COR-L47 (cell line): ENCODE measurements around the gene VPS8.

Experiments
- DNase-seq: peaks from one replicate; lab custom pipeline; 2025; lab: John Stamatoyannopoulos, UW

Gene VPS8

DNA sequence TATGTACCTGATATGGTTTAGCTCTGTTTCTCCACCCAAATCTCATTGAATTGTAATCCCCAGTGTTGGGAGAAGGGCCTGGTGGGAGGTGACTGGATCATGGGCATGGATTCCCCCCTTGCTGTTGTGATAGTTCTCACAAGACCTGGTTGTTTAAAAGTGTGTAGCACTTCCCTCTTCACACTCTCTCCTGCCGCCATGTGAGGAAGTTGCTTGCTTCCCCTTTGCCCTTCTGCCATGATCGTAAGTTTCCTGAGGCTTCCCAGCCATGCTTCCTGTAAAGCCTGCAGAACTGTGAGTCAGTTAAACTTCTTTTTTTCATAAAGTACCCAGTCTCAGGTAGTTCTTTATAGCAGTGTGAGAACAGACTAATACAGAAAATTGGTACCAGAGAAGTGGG is 247.8 kb downstream of the VPS8 start:
- DNase-seq: no peak

DNA sequence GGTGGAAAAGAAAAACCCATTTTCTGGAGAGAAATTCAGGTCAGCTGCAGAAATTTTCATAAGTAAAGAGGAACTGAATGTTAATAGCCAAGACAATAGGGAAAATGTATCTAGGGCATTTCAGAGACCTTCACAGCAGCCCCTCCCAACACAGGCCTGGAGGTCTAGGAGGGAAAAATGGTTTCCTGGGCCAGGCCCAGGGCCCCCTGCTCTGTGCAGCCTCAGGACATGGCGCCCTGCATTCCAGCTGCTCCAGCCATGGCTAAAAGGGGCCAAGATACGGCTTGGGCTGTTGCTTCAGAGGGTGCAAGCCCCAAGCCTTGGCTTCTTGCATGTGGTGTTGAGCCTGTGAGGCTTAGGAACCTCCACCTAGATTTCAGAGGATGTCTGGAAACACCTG is 248.7 kb downstream of the VPS8 start:
- DNase-seq: no peak

DNA sequence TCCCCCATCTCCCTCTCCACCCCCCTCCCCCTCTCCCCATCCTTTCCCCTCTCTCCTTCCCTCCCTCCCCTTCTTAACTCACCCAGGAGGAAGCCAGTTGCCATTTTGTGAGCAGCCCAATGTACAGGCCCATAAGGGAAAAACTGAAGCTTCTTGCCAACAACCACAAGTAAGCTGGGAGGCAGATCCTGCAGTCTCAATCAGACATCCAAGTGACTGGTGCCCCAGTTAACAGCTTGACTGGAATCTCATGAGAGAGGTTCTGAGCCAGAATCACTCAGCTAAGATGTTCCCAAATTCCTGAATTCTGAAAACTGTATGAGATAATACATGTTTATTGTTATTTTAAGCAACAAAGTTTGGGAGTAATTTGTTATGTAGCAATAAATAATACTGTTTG is 250.2 kb downstream of the VPS8 start:
- DNase-seq: no peak

DNA sequence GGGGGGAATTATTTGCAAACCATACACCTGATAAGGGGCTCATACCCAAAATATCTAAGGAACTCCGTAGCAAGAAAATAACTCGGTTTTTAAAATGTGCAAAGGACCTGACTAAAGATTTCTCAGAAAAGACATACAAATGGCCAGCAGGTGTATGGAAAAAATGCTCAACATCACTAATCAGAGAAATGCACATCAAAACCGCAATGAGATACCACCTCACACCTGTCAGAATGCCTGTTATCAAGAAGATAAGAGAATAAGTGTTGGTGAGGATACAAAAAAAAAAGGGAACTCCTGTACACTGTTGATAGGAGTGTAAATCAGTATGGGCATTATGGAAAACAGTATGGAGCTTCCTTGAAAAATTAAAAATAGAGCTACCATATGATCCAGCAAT is 251.5 kb downstream of the VPS8 start:
- no peak for DNase-seq

DNA sequence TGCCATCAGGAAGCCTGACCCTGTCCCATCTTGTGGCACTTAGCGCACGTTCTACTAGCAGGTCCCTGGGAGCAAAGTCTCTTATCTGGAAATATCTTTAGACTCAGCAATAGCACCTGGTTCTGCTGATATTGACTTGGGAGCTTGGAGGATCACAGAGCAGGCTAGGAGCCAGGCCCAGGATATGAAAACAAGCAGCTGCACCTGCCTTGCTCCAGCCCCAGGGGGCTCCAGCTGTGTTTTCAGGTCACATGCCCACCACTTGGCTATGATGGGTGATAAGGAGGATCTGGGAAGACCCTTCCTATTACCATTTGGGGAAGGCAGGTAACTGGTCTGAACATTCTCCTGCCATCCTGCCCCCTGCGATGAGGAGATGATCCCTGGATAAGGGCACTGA is 253.1 kb downstream of the VPS8 start:
- DNase-seq: no peak

DNA sequence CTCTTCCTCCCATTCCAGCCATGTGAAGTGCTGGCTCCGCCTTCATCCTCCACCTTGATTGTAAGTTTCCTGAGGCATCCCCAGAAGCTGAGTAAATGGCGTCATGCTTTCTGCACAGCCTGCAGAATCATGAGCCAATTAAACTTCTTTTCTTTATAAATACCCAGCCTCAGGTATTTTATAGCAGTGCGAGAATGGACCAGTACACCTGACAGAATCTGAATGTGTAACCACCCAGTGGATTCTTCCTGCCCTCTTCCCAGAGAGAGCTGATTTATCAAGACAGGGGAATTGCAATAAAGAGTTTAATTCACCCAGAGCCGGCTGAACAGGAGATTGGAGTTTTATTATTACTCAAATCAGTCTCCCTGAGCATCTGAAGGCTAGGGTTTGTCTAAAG is 254.3 kb downstream of the VPS8 start:
- DNase-seq: no peak

DNA sequence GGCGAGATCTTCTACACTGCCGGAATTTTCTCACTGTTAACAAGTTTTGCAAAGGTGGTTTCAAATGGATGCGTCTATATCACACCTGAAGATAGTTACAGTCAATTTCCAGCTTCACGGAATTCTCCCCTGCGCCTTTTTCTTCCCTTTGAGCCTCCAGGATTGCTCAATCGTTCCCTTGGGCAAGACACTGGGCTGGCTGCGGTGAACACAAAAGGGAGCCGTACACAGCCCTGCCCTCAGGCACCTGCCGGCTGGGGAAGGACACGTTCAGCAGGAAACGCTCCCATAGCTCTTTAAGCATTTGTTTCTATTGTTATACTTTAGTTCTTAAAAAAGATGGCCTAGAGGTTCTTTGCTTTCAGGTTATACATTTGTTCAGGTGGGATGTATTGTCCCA is 255.2 kb downstream of the VPS8 start:
- DNase-seq: no peak

DNA sequence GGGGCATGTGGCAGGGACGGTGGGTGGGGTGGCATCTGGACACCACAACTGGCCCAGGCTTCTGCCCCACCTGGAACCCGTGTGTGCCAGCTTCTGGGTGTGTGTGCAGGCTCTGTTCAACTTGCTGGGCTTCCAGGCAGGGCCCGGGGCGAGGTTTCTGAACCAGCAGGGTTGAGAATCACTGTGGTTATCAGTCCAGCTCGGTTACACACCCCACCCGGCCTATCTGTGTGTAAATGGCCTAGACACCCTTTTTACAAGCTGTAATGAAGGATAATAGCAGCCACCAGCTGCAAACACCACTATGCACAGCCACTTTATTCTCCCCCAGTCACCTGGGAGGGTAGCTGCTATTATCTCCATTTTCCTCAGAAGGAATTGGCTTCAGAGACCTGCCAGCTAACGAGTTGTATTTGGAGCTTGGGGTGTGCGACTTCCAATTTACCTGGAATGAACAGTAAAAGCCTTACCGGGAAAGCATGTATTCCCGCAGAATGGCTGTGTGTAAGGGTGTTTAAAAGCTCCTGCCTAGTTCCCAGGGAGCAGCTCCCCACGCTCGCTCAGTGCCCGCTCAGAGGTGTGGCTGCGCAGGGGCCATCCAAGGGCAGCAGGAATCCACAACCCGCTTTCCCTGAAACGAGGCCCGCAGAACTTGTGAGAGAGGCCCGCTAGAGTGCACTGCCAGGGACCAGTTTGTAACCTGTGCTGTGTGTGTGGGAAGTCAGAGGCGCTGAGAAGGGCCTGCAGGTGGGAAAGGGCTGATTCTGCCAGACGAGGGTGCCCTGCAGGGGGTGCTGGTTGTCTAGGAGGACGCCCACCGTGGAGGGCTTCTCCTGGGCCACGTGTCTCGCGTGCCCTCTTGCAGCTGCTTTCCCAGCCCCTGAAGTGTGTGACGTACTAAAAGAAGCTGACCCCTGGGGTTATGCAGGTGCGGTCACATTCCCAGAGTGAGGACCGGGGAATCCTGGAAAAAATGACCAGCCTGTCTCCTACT is 257.4 kb downstream of the VPS8 start:
- DNase-seq: no peak

DNA sequence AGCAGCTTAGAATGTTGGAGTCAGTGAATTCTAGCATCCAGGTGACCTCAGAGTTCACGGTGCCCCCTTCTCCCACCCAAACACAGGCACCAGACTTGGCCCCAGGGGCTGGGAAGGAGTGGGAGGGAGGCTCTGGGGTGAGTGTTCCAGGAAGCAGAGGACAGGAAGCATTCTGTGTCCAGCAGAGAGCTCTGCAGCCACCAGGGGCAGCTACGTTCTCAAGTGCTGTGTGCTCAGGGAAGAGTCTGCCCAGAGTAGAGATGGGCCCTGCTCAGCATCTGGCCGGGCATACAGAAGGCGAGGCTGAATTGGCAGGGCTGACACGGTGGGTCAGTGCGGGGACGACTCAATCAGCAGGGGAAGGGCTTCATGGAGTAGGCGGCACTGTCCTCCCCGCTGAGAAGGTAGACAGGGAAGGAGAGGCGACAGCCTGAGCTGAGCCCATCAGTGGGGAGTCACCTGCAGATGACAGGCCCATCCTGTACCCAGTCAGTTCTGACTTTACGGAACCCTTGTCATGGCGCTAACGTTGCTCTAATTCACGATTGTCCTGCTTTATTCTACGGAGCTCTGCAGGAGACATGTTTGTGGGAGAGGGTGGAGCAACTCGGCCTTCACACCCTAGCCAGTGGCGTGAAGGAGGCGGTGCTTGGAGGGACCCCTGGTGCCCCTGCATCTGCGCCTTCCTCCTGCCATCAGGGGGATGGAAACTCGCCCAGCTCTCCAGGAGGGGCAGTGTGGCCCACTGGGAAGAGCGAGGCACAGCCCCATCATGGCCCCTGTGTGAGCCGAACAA is 258.7 kb downstream of the VPS8 start:
- no peak for DNase-seq

DNA sequence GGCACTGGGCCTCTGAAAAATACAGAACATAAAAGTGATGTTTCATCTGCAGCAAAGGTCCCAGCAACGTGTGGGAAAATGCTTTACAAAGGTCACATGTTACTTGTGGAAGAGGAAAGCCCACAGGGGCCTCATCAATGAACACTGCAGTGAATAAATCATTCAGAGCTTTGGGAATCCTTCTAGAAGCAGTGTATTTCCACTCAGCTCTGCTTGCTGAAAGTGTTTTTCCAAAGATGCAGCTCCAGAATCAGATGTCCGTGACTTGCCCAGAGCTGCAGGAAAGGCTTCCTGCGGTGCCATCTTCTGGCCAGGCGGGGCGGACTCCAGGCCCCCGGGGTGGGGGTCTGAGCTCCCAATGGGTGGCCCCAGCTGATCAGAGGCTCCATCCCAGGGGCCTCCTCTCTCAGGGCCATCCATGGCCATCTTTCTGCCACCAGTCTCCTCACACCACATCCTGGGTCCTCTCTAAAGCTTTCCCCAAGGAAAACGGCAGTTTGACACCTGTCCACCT is 259.4 kb downstream of the VPS8 start:
- DNase-seq: no peak

DNA sequence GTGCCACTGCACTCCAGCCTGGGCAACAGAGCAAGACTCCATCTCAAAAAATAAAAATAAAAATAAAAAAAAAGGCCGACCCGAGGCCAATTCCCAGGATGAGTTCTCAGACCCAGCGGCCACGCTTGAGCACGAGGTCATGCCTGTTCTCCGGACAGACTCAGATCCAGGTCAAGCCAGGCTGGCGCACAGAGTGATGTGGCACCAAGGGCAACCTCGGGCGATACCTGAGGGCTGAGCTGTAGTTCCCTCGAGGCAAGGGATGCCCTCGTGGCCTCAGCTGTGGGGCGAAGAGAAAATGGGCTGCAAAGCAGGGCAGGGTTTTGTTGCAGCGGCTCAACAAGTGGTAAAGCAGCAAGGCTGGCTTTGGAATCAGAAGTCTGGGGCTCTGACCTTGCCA is 263.6 kb downstream of the VPS8 start:
- no peak for DNase-seq

DNA sequence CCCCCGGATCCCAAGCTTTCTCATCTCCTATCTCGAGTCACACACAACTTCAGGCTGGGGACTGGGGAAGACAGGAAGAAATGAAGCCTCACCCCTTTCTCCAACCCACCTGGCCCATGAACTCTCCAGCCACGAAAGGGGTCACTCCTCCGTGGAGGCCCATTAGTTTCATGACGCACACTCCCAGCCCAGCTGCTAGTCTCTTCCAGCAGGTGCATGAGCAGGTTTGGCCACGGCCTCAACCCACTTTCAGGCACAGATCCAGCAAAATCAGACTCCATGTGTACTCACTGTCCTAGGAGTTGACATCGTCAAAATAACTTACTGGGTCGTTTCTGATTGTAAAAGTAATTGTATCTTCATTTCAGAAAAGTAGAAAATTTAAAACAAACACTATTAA is 264.3 kb downstream of the VPS8 start:
- no peak for DNase-seq

DNA sequence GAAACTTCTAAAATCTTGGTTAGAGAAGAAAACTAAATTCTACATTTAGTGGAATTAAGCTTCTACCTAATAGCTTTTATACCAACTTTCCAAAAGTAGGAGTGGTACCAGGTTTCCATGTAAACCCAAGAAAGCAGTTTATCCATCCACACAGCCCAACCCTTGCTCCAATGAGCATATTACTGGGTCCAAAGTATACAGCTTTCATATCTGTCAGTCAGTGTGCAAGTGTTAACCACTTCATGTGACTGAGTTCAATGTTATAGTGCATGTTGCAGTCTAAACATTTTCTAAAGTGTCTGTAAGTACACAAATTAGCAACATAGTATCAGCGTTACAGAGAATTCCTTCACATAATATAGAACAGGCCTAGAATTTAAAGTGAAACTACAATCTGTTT is 267.7 kb downstream of the VPS8 start:
- DNase-seq: no peak

DNA sequence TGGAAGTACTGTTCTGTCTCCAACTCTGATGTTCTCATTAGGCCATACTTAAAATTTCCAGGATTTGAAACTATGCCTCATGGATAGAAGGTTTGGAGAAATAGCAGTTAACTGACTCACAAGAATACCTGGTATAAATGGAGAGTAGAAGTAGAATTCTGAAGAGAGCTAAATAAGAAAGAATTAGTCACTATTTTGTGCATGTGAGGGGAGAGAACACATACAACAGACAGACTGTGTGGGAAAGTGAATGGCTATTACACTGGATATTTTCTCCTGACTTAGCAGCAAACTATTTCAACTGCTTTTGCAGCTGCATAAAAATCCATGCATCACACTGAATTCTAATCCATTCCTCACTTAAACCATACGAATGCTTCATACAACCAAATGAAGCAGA is 269.6 kb downstream of the VPS8 start:
- no peak for DNase-seq

DNA sequence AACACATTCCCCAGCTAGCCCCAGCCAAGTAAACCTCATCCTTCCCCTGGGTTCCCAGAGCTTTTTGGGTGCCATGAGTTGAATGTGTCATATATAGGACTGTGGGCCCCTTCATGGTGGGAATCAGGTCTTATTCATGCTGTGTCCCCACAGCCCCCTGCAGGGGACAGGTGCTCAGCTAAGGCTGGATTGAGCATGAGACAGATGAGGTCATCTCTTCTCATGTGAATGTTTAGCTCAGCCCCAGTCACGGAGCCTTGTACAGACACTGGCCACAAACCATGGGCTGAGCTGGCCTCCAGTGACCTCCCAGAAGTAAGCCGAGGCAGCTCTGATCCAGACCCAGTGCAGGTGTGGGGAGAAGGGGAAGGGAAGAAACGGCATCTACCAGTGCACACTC is 270.2 kb downstream of the VPS8 start:
- no peak for DNase-seq

DNA sequence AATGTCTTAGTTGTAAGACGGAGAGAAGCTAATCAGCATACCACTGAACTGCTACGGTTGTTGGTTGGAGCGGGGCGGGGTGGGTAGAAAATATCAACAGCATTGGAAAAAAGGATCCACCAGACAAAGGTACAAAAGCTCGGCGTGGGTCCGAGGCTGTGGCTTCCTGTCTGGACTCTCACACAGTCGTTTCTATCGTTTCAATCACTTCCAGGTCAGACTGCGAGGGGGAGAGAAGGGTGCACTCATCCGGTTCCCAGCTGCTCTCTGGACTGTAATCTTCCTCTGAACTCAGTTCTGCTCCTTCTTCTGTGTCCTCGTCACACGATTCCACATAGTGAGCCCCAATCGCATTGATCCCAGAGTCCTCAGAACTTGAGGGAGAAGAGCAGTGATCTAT is 270.9 kb downstream of the VPS8 start:
- no peak for DNase-seq

DNA sequence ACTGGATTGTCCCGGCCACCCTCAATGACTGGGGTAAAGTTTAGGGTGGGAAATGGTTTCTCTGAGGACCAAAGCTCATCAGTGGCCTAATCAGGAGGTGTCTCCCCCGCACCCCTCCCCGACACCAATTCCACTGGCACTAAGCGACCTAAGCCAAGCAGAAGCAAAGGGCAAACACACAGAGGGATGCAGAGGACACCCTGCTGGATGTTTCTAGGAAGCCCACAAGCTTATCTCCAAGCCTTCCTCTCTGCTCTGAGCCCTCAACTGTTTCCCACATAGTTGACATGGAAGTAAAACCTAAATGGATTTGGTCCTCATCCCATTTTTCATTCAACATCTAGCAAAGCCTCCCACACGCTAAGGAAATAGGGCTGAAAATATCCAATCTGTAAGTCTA is 272.4 kb downstream of the VPS8 start:
- DNase-seq: no peak

DNA sequence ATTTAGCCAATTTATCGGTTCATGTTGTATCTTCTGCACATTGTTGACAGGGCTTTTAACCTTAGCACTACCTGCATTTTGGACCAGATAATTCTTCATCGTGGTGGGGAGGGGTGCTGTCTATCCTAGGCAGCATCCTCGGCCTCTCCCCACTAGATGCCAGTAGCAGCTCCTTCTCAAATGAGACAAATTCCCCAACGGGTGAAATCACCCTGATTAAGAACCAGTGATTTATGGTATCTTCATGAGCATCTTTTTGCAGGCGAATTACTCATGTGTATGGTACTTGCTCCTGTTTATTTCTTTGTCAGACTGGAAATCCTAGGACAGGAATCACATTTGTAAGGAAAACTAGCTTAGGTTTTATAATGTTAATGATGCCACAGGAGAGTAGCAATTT is 272.9 kb downstream of the VPS8 start:
- no peak for DNase-seq

DNA sequence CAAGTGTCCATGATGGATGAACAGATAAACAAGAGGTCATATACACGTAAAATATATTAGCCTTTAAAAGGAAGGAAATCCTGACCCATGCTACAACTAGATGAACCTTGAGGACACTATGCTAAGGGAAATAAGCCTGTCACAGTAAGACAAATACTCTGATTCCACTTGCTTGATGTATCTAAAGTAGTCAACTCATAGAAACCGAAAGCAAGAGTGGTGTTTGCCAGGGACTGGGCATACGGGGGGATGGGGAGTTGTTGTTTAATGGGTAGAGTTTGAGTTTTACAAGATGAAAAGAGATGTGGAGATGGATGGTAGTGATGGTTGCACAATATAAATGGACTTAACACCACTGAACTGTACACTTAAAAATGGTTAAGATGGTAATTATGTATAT is 275.5 kb downstream of the VPS8 start:
- DNase-seq: no peak

DNA sequence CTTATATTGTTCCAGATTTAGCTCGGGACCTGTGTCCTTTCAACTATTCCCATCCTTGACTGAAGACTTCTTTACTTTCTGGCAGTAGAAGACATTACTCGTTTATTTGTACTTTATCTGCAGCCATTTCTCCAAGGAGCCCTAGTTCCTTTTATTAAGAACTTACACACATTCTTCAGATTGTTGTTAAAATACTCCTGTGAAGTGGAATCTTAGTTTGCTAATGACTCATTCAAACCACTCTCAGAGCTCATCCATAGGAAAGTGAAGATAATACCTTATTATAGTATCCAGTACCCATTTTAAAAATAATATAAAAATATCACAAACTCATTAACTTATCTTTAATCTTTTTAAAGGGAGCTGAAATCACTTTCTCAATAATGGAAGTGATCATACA is 277.4 kb downstream of the VPS8 start:
- DNase-seq: no peak

DNA sequence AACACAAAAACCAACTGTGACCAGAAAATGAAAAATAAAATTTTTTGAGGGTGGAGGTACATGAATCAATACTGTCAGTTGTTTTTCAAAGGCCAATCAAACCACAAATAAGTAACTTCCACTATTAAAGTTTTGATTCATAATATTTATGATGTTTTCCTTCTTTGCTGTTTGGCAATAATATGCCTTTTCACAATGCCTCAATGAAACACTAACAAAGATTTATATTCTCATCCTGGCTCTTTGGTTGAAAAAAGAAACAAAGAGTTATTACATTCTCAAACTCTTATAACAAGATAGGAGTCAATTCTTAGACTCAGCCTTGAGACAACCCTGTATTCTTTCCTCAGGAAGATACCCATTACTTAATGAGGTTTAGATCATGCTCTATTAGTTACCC is 277.8 kb downstream of the VPS8 start:
- no peak for DNase-seq

DNA sequence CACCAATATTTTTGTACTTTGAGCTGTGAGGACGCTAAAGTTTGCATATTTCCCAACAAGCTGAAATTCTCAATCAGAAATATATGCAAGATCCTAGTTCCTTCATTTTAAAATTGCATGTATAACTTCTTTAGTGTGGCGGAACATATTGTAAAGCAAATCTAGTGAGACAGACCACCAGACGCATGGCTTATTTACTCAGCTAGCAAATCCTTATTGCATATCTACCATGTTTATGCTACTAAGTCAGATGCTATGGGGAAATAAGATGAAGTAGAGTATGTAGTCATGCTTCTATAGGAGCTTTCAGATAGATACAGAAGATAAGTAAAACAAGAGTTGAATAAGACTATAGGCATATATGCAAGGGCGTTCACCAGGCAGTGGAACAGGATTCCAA is 278.8 kb downstream of the VPS8 start:
- no peak for DNase-seq

DNA sequence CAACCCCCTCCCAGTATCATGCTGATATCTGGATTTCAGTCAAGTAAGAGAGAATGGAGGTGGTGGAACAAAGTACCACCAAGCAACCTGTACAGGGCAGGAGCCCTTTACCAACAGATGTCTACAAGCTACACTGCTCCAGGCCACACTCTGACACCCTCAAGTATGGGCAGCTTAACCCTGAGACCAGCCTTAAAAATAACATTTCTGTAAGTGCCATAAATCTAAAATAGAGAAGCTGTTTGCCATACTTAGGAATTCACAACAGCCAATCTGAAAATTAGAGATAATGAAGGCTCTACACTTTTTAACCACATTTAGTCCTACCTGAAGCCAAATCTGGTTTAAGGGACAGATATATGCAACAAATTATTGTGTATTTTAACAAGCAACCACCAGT is 281.1 kb downstream of the VPS8 start:
- DNase-seq: no peak
